Esophagus squamous epithelium (tissue), 5 donors: ENCODE data around the gene PRRT2. TPM values are rescaled to one million over a fixed set of nuclear protein-coding genes. Genes with fewer than 3 reads are reported as not detected.

Source experiments
- DNase-seq: peaks from one replicate; lab custom pipeline; 2025; lab: John Stamatoyannopoulos, UW
- H3K27ac ChIP-seq, 4 donors: fragments of 200-600 bp; sonication (generic); one replicate each; pipeline ENCODE4 v1.5.1; 2016 to 2019; ENCODE audit warnings: mild to moderate bottlenecking in 1 of 4
- H3K27me3 ChIP-seq, 4 donors: fragments of 200-600 bp; sonication (generic); 1 replicate in 3 of 4; 2 replicates in 1 of 4; pipeline versions ENCODE4 v1.5.1 to v1.6.0; 2017 to 2021; ENCODE audit warnings: antibody characterized with exemption in 1 of 4
- H3K36me3 ChIP-seq, 3 donors: fragments of 200-600 bp; sonication (generic); one replicate each; pipeline ENCODE4 v1.5.1; 2016 to 2019
- H3K4me1 ChIP-seq, 3 donors: fragments of 200-600 bp; sonication (generic); one replicate each; pipeline ENCODE4 v1.5.1; 2017 to 2019
- H3K4me3 ChIP-seq, 4 donors: fragments of 200-600 bp; sonication (generic); 1 replicate in 3 of 4; 2 replicates in 1 of 4; pipeline ENCODE4 v1.5.1; 2016 to 2019; ENCODE audit warnings: mild to moderate bottlenecking in 2 of 4, moderate library complexity in 1 of 4
- H3K9me3 ChIP-seq, 3 donors: fragments of 200-600 bp; sonication (generic); one replicate each; pipeline ENCODE4 v1.5.1; 2016 to 2019
- CTCF ChIP-seq, 6 experiments: fragments of 450-650 bp in 4 of 6; fragments of 200-600 bp in 2 of 6; sonication (generic) in 2 of 6; IDR thresholded peaks; one replicate each; pipeline ENCODE4 v1.5.1; 2016 to 2019; ENCODE audit warnings: antibody characterized with exemption in 6 of 6, mild to moderate bottlenecking in 4 of 6, moderate library complexity in 4 of 6
- POLR2A ChIP-seq, 4 donors: fragments of 450-650 bp; IDR thresholded peaks; one replicate each; pipeline ENCODE4 v1.6.1; 2017; ENCODE audit warnings: antibody characterized with exemption in 4 of 4, mild to moderate bottlenecking in 4 of 4, moderate library complexity in 3 of 4
- WGBS, 2 donors: methylation state at CpG; one replicate each; pipeline ENCODE4 v1.1.5; 2018; 5-methylcytosine and 5-hydroxymethylcytosine counted together
- intact Hi-C: fragments of 100-400 bp; cut with DNase I; formaldehyde crosslinking; loops from one replicate; pipeline ENCODE4 v1.15.0; 2022
- small RNA-seq, 4 donors: library from RNA; depleted of rRNA; stranded (forward); fragments of <200 nt; gene quantifications; one replicate each; pipeline ENCODE3, GENCODE V24; 2016
- total RNA-seq, 4 donors: library from RNA; depleted of rRNA; stranded (reverse); fragments of >200 nt; gene quantifications; one replicate each; pipeline ENCODE4 v1.1.0, GENCODE V29; 2016
- donor health status: DM: yes; HTN: yes; CAD: no.

PRRT2 gene
- total RNA-seq, 4 donors from 2014 or later = 0.40 to 1.9 (median 0.53) TPM; not detected in 1

- intact Hi-C loops = no loop called here
- 0% methylated on average over 7 to 12 of the region's 57 CpGs for WGBS, 2 donors
- peak; percentile 60 for DNase-seq
- H3K4me3 ChIP-seq = peak within 1 kb of the TSS; percentile 63 to 98 (median 91)
- H3K9me3 ChIP-seq = no peaks in the 10 kb centered on the region
- peaks cover 19 to 33% (median 22%) of the 10 kb centered on the region in 3 donors for H3K36me3 ChIP-seq
- peak within 1 kb of the TSS; percentile 87 to 96 (median 93) for H3K27ac ChIP-seq
- peak in 1 of 4 donors; percentile 48 for TF ChIP-seq POLR2A (IDR thresholded peaks at IDR 0.05)
- peak in 5 of 6 experiments; percentile 35 to 58 (median 55) for TF ChIP-seq CTCF (IDR thresholded peaks at IDR 0.05)
- H3K27me3 ChIP-seq = no peaks in the 10 kb centered on the region
- H3K4me1 ChIP-seq = peaks cover 16 to 32% (median 20%) of the 10 kb centered on the region in 3 donors
These were observed 51.1 kb downstream of the PRRT2 start, which contains the start of gene CDIPT for GRCh38 chr16:29862884-29863668. Gene CDIPT (minus strand): TSS chr16:29863226. CDS start chr16:29862857, 369 bp downstream.

GRCh38 chr16:29863669-29863984 is 51.6 kb downstream of the PRRT2 start:
- TF ChIP-seq POLR2A (IDR thresholded peaks at IDR 0.05) = no peak
- no peak for TF ChIP-seq CTCF (IDR thresholded peaks at IDR 0.05)
- peak overlapping the region; percentile 63 to 98 (median 91) for H3K4me3 ChIP-seq
- H3K9me3 ChIP-seq = no peaks in the 10 kb centered on the region
- no peak for DNase-seq
- H3K4me1 ChIP-seq = peaks cover 16 to 32% (median 20%) of the 10 kb centered on the region in 3 donors
- intact Hi-C loops = no loop called here
- H3K36me3 ChIP-seq = peaks cover 18 to 27% (median 22%) of the 10 kb centered on the region in 3 donors
- H3K27ac ChIP-seq = peak overlapping the region; percentile 87 to 96 (median 93)
- H3K27me3 ChIP-seq = no peaks in the 10 kb centered on the region
- WGBS, 2 donors = 48 to 75% methylated on average over 8 to 10 of the region's 16 CpGs

GRCh38 chr16:29864205-29864604 is 52.2 kb downstream of the PRRT2 start:
- no peak for DNase-seq
- no peak overlapping the region for H3K4me3 ChIP-seq
- intact Hi-C loops = no loop called here
- peaks cover 16 to 32% (median 20%) of the 10 kb centered on the region in 3 donors for H3K4me1 ChIP-seq
- no peak overlapping the region for H3K27ac ChIP-seq
- no peaks in the 10 kb centered on the region for H3K27me3 ChIP-seq
- peaks cover 12 to 22% (median 17%) of the 10 kb centered on the region in 3 donors for H3K36me3 ChIP-seq
- 84 to 91% methylated on average over 8 of the region's 9 CpGs for WGBS, 2 donors
- no peaks in the 10 kb centered on the region for H3K9me3 ChIP-seq
- no peak for TF ChIP-seq CTCF (IDR thresholded peaks at IDR 0.05)
- no peak for TF ChIP-seq POLR2A (IDR thresholded peaks at IDR 0.05)

Small RNA genes within 50 kb of the gene (small RNA-seq; reads per million reads assigned to genes)
- gene AC009133.6 = 0 reads per million in 4 donors
- 0 reads per million in 4 donors for gene AC120114.4

Other genes with a start within 250 kb of the PRRT2 start
- gene SPN, start 148.9 kb upstream of the PRRT2 start, total RNA-seq = 1 to 10 TPM; 1.3 to 4.2 (median 2.8) TPM
- 1 to 10 TPM in 2 of 4 donors, under 1 TPM in 2; 0.40 to 3.6 (median 1.9) TPM for gene QPRT, start 133.0 kb upstream of the PRRT2 start, total RNA-seq
- gene C16orf54, start 66.2 kb upstream of the PRRT2 start, total RNA-seq = 1 to 10 TPM in 3 of 4 donors, under 1 TPM in 1; 0.13 to 3.4 (median 1.6) TPM
- gene ZG16, start 33.9 kb upstream of the PRRT2 start, total RNA-seq = not detected
- 10 to 100 TPM; 31.0 to 46.3 (median 37.6) TPM for gene KIF22, start 21.4 kb upstream of the PRRT2 start, total RNA-seq
- 10 to 100 TPM; 87.0 to 99.0 (median 97.3) TPM for gene MAZ, start 5.7 kb upstream of the PRRT2 start, total RNA-seq
- 10 to 100 TPM; 25.4 to 37.6 (median 32.8) TPM for gene PAGR1, start 4.0 kb downstream of the PRRT2 start, total RNA-seq
- 100 to 1,000 TPM in 2 of 4 donors, 10 to 100 TPM in 2; 54.0 to 133 (median 97.6) TPM for gene MVP, start 8.3 kb downstream of the PRRT2 start, total RNA-seq
- gene CDIPT, start 51.0 kb downstream of the PRRT2 start, total RNA-seq = 10 to 100 TPM; 34.6 to 78.8 (median 44.6) TPM
- 1 to 10 TPM in 2 of 4 donors, under 1 TPM in 1, not detected in 1; 0.22 to 2.8 (median 1.1) TPM for gene SEZ6L2, start 87.4 kb downstream of the PRRT2 start, total RNA-seq
- under 1 TPM in 2 of 4 donors, not detected in 2; 0.32 to 0.61 TPM for gene ASPHD1, start 88.3 kb downstream of the PRRT2 start, total RNA-seq
- gene KCTD13, start 114.0 kb downstream of the PRRT2 start, total RNA-seq = 10 to 100 TPM in 3 of 4 donors, 1 to 10 TPM in 1; 8.4 to 17.2 (median 13.9) TPM
- 100 to 1,000 TPM in 1 of 4 donors, 10 to 100 TPM in 3; 48.0 to 119 (median 80.0) TPM for gene TMEM219, start 149.9 kb downstream of the PRRT2 start, total RNA-seq
- 10 to 100 TPM; 26.8 to 33.7 (median 30.4) TPM for gene TAOK2, start 161.7 kb downstream of the PRRT2 start, total RNA-seq
- 10 to 100 TPM in 2 of 4 donors, 1 to 10 TPM in 2; 5.1 to 12.8 (median 9.7) TPM for gene HIRIP3, start 183.4 kb downstream of the PRRT2 start, total RNA-seq
- gene INO80E, start 184.0 kb downstream of the PRRT2 start, total RNA-seq = 10 to 100 TPM; 34.3 to 59.9 (median 48.0) TPM
- under 1 TPM in 2 of 4 donors, not detected in 2; 0.50 to 0.76 TPM for gene DOC2A, start 198.8 kb downstream of the PRRT2 start, total RNA-seq
- not detected for gene C16orf92, start 211.0 kb downstream of the PRRT2 start, total RNA-seq
- gene TLCD3B, start 219.1 kb downstream of the PRRT2 start, total RNA-seq = not detected